HCT116 (cell line): ENCODE measurements around the gene WIPF3. TPM values are rescaled to one million over a fixed set of nuclear protein-coding genes. Genes with fewer than 3 reads are reported as not detected.
A peak's percentile ranks its signal among the peaks of the same experiment; 100 is the strongest.

Experiments used
- ATAC-seq: fragments of 200-7000 bp; cut with Tn5 transposase; 2 replicates; pipeline ENCODE4 v1.9.1; 2020; ENCODE audit warnings: mild to moderate bottlenecking, moderate library complexity
- BruUV-seq: library from RNA; stranded (reverse); fragments of 400-500 nt; replicated peaks from 2 replicates; lab custom pipeline; 2021; lab: Mats Ljungman, UMichigan
- CTCF ChIA-PET: fragments of 300-600 bp; sonication (Branson Sonifier 250); formaldehyde crosslinking; loops from one replicate; lab custom pipeline; 2021; ENCODE audit warnings: antibody characterized with exemption; lab: Charles Lee
- POLR2A ChIA-PET: fragments of 300-600, 350-600 bp; sonication (Branson Sonifier 250); formaldehyde crosslinking; loops from one replicate; lab custom pipeline; 2021; ENCODE audit warnings: antibody characterized with exemption; lab: Charles Lee
- RAD21 ChIA-PET, 2 experiments: fragments of 300-600 bp; sonication (Branson Sonifier 250); formaldehyde crosslinking; loops; one replicate each; lab custom pipeline; 2023; ENCODE audit warnings: low total read pairs in 2 of 2; ENCODE audit not compliant: uncharacterized antibody in 2 of 2, unreplicated experiment in 2 of 2, low non-redundant PET in 1 of 2; lab: Charles Lee
- DNase-seq: peaks from one replicate; pipeline ENCODE4 v3.0.0-alpha.2; 2010; ENCODE audit warnings: low read depth, low spot score
- H2AFZ ChIP-seq: fragments of 200-600 bp; shearing (Covaris generic), sonication (generic); 2 replicates; pipeline ENCODE4 v1.6.1; 2017; ENCODE audit warnings: low read depth, mixed run types, mixed read lengths, antibody characterized with exemption, low read length; ENCODE audit not compliant: poor library complexity, severe bottlenecking
- H3K27ac ChIP-seq: 2 replicates; pipeline ENCODE4 v1.5.1; 2012; ENCODE audit warnings: low read depth, low read length
- H3K27me3 ChIP-seq: fragments of 200-600 bp; sonication (generic); 2 replicates; pipeline ENCODE4 v1.6.1; 2016; ENCODE audit warnings: mixed run types, low read length, mixed read lengths; ENCODE audit not compliant: insufficient read depth
- H3K36me3 ChIP-seq, 2 experiments: fragments of 200-500 bp in 1 of 2; fragments of 200-600 bp in 1 of 2; sonication (Bioruptor generic) in 1 of 2; sonication (generic) in 1 of 2; 2 replicates each; pipeline versions ENCODE4 v1.5.1 to v1.6.1; 2014 to 2016; ENCODE audit warnings: low read length in 2 of 2, inconsistent platforms in 1 of 2, mixed read lengths in 1 of 2, mixed run types in 1 of 2; ENCODE audit not compliant: insufficient read depth in 2 of 2, control insufficient read depth in 1 of 2
- H3K4me1 ChIP-seq, 2 experiments: fragments of 200-600 bp in 1 of 2; sonication (generic) in 1 of 2; 2 replicates each; pipeline versions ENCODE4 v1.5.1 to v1.6.1; 2012 to 2017; ENCODE audit warnings: low read length in 2 of 2, inconsistent platforms in 1 of 2, mild to moderate bottlenecking in 1 of 2, mixed read lengths in 1 of 2, mixed run types in 1 of 2, moderate library complexity in 1 of 2; ENCODE audit not compliant: insufficient read depth in 2 of 2, control insufficient read depth in 1 of 2
- H3K4me2 ChIP-seq: fragments of 200-600 bp; sonication (generic); 2 replicates; pipeline ENCODE4 v1.6.1; 2017; ENCODE audit warnings: mixed run types, low read length, mixed read lengths
- H3K4me3 ChIP-seq, 2 experiments: fragments of 200-600 bp in 1 of 2; sonication (generic) in 1 of 2; replicated peaks in 1 of 2; 2 replicates each; pipeline ENCODE4 v1.5.1; 2011 to 2016; ENCODE audit warnings: low read length in 2 of 2, control low read depth in 1 of 2, low read depth in 1 of 2, mild to moderate bottlenecking in 1 of 2, mixed read lengths in 1 of 2, mixed run types in 1 of 2
- H3K79me2 ChIP-seq: fragments of 200-600 bp; sonication (generic); 2 replicates; pipeline ENCODE4 v1.6.1; 2017; ENCODE audit warnings: mild to moderate bottlenecking, mixed run types, low read length, moderate library complexity, mixed read lengths; ENCODE audit not compliant: insufficient read depth
- H3K9ac ChIP-seq: fragments of 200-600 bp; sonication (generic); 2 replicates; pipeline ENCODE4 v1.6.1; 2016; ENCODE audit warnings: low read length, mixed read lengths
- H3K9me2 ChIP-seq: fragments of 200-600 bp; sonication (generic), shearing (Covaris generic); 2 replicates; pipeline ENCODE4 v1.6.1; 2017; ENCODE audit warnings: mixed run types, mild to moderate bottlenecking, moderate library complexity; ENCODE audit not compliant: insufficient read depth
- H3K9me3 ChIP-seq, 2 experiments: fragments of 200-500 bp in 1 of 2; fragments of 200-600 bp in 1 of 2; sonication (Bioruptor generic) in 1 of 2; sonication (generic) in 1 of 2; 2 replicates each; pipeline ENCODE4 v1.6.1; 2014 to 2017; ENCODE audit warnings: low read length in 2 of 2, mixed read lengths in 2 of 2, inconsistent platforms in 1 of 2, low read depth in 1 of 2, mild to moderate bottlenecking in 1 of 2, mixed run types in 1 of 2, moderate library complexity in 1 of 2; ENCODE audit not compliant: control insufficient read depth in 1 of 2, insufficient read depth in 1 of 2
- H4K20me1 ChIP-seq: fragments of 200-600 bp; sonication (generic), shearing (Covaris generic); 2 replicates; pipeline ENCODE4 v1.6.1; 2017; ENCODE audit warnings: mixed run types, mild to moderate bottlenecking, moderate library complexity; ENCODE audit not compliant: insufficient read depth
- EGR1 ChIP-seq: IDR thresholded peaks from 2 replicates; pipeline ENCODE4 v1.6.1; 2012; ENCODE audit warnings: low read depth
- ELF1 ChIP-seq: IDR thresholded peaks from 2 replicates; pipeline ENCODE4 v1.6.1; 2012; ENCODE audit warnings: low read depth, borderline replicate concordance
- EZH2 ChIP-seq: fragments of 200-600 bp; sonication (generic); IDR thresholded peaks from 2 replicates; pipeline ENCODE4 v1.6.1; 2017; ENCODE audit warnings: antibody characterized with exemption, mixed run types
- EZH2phosphoT487 ChIP-seq: fragments of 200-600 bp; IDR thresholded peaks from 2 replicates; pipeline ENCODE4 v1.6.1; 2018; ENCODE audit warnings: antibody characterized with exemption, borderline replicate concordance
- RAD21 ChIP-seq: IDR thresholded peaks from 2 replicates; pipeline ENCODE4 v1.6.1; 2012; ENCODE audit warnings: low read depth, mild to moderate bottlenecking
- SRF ChIP-seq: IDR thresholded peaks from 2 replicates; pipeline ENCODE4 v1.6.1; 2012; ENCODE audit warnings: low read depth
- intact Hi-C: fragments of 100-400 bp; cut with micrococcal nuclease; formaldehyde crosslinking; loops from 2 replicates; pipeline ENCODE4 v1.10.0; 2022
- total RNA-seq: library from RNA; stranded (reverse); gene quantifications from one replicate; pipeline ENCODE4 v1.2.1, GENCODE V29; 2021; ENCODE audit not compliant: unreplicated experiment
- TF ChIP-seq, protein P1 (sequence below), 3 experiments: fragments of 200-600 bp in 1 of 3; sonication (generic) in 1 of 3; IDR thresholded peaks in 2 of 3; conservative IDR thresholded peaks in 1 of 3; 2 replicates each; pipeline ENCODE4 v1.5.1; 2012 to 2017; ENCODE audit warnings: low read depth in 2 of 3, low read length in 2 of 3, antibody characterized with exemption in 1 of 3, borderline replicate concordance in 1 of 3, control low read depth in 1 of 3, mild to moderate bottlenecking in 1 of 3, mixed read lengths in 1 of 3, mixed run types in 1 of 3, moderate library complexity in 1 of 3; ENCODE audit not compliant: insufficient read depth in 1 of 3
- TF ChIP-seq, protein P2 (sequence below): IDR thresholded peaks from 2 replicates; pipeline ENCODE4 v1.6.1; 2012

Gene WIPF3
- total RNA-seq, 1 experiment from 2014 or later: 8.6 TPM

DNA sequence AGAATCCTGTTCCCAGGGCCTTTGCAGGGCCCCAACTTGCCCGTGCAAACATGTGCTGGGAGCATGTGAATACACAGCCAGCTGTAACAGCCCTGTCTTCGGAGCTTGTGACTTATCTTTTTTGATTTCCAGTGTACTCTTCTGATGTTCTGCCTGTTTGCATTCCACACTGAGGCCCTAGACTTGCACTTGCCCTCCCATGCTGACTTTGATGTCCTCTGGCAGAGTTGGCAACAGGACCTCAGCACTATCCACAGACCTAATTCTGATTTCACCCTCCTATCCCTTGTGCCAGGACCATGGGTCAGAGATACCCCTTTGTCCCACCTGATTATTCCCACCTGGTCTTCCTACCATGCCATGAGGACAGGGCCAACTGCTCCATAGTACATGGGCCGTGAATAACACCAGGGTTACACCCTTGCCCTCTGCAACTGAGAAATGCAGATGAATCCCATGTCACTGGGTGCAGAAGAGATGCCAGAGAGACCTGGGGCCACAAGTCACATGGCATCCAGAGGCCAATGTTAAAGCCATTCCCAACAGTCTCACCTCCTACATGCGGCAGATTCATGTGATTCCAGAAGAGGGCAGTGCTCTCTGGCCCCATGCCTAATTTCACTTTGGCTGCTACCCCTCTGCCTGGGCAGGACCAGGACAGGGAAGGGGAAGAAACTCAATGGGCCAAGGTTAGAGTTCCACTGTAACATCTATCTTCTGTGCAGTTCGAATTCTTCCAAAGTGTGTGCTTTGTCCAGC lies 140.3 kb downstream of the WIPF3 start:
- Histone ChIP-seq H2AFZ (no peak overlapping the region), H4K20me1 (no peaks in the 10 kb centered on the region), H3K4me2 (no peak overlapping the region), H3K79me2 (no peaks in the 10 kb centered on the region), H3K9ac (no peak overlapping the region), H3K27ac (no peak overlapping the region), H3K9me3 (no peaks in the 10 kb centered on the region), H3K9me2 (no peaks in the 10 kb centered on the region), H3K4me1 (no peaks in the 10 kb centered on the region), H3K27me3 (no peaks in the 10 kb centered on the region), H3K4me3 (no peak overlapping the region), H3K36me3 (peaks cover 18 to 34% of the 10 kb centered on the region in 2 experiments; a peak in 3 of 4 replicates)
- ATAC-seq (peak; percentile 91), DNase-seq (peak; percentile 42)
- ChIA-PET RAD21 (no interaction called here), POLR2A (no interaction called here), CTCF (interaction anchor here (1.0 kb wide), 2 partner anchors 32 to 115 kb away, joined by 3 read pairs; no protein-coding TSS in a partner anchor)
- TF ChIP-seq EZH2phosphoT487 (no peak), EZH2 (no peak), EGR1 (no peak), ELF1 (no peak), RAD21 (peak; percentile 61), SRF (no peak)
- TF ChIP-seq, protein P1, sequence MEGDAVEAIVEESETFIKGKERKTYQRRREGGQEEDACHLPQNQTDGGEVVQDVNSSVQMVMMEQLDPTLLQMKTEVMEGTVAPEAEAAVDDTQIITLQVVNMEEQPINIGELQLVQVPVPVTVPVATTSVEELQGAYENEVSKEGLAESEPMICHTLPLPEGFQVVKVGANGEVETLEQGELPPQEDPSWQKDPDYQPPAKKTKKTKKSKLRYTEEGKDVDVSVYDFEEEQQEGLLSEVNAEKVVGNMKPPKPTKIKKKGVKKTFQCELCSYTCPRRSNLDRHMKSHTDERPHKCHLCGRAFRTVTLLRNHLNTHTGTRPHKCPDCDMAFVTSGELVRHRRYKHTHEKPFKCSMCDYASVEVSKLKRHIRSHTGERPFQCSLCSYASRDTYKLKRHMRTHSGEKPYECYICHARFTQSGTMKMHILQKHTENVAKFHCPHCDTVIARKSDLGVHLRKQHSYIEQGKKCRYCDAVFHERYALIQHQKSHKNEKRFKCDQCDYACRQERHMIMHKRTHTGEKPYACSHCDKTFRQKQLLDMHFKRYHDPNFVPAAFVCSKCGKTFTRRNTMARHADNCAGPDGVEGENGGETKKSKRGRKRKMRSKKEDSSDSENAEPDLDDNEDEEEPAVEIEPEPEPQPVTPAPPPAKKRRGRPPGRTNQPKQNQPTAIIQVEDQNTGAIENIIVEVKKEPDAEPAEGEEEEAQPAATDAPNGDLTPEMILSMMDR (IDR thresholded peaks at IDR 0.05 in 2 of 3, conservative IDR thresholded peaks at IDR 0.05 in 1 of 3; ENCODE audit: borderline replicate concordance in 1 of 3, insufficient read depth in 1 of 3, low read depth in 2 of 3, low read length in 2 of 3): peak; percentile 55 to 59 (median 58); a peak in 5 of 6 replicates
- TF ChIP-seq, protein P2, sequence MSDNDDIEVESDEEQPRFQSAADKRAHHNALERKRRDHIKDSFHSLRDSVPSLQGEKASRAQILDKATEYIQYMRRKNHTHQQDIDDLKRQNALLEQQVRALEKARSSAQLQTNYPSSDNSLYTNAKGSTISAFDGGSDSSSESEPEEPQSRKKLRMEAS: no peak
- no TSS peak for BruUV-seq
- intact Hi-C loops: loop anchor here (1.0 to 10.0 kb wide), 2 partner anchors 116 to 468 kb away; no protein-coding TSS in a partner anchor
